Activated CD4-positive, alpha-beta T cell treated with anti-CD3 and anti-CD28 coated beads, Interleukin-2, amount 50 U/mL, for 1 hour (primary cell): Measurements from ENCODE around the gene DPP3.
"Not testable (repeated sequence)": the region's sequence is repeated elsewhere in the genome, so short reads cannot be mapped to it uniquely, and the experiment has no call there.

Source experiments
- DNase-seq: peaks from one replicate; pipeline ENCODE4 v3.0.0-alpha.2; 2020

Gene DPP3

DNA sequence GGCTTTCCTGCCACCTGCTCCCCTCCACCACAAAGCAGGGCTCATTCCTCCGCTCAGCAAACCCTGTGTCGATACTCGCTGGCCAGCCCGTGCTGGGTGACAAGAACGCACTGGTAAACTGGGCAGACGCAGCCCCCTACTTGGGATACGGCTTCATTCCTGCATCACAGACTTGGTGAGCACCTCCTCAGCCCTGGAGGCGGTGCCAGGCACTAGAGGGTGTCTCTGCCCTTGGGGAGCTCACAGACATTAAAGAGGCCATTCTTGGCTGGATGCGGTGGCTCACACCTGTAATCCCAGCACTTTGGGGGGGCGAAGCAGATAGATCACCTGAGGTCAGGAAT is 59.6 kb downstream of the DPP3 start:
- no peak for DNase-seq

DNA sequence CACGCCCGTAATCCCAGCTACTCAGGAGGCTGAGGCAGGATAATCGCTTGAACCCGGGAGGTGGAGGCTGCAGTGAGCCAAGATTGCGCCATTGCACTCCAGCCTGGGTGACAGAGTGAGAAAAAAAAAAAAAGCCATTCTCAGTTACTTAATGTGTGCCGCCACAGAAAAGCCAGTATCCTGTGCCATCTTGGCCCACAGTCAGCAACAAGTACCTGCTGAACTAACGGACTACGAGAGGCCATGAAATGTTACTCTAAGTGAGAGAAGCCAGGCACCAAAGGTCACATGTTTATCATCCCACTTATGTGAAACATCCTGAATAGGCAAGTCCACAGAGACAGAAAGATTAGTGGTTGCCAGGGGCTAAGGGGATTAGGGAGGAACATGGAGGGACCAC is 60.4 kb downstream of the DPP3 start:
- DNase-seq: not testable (repeated sequence)

DNA sequence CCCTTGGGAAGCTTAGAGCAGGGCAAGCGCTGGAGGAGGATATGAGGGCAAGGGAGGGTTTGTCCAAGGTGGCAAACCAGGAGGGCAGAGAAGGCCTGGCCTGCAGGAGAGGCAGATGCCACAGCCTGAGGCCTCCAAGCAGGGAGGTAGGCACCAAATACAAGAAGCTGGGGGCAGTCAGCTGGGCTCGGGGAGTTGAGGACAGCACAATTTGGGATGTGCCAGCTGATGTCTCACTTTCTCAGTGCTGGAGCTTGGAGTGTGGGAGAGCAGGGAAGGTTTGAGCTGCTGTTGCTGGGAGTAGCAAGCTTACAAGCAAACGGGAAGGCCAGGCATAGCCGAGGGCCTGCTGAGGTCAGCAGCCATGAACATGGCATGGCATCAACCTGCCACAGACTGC is 61.7 kb downstream of the DPP3 start:
- DNase-seq: no peak

DNA sequence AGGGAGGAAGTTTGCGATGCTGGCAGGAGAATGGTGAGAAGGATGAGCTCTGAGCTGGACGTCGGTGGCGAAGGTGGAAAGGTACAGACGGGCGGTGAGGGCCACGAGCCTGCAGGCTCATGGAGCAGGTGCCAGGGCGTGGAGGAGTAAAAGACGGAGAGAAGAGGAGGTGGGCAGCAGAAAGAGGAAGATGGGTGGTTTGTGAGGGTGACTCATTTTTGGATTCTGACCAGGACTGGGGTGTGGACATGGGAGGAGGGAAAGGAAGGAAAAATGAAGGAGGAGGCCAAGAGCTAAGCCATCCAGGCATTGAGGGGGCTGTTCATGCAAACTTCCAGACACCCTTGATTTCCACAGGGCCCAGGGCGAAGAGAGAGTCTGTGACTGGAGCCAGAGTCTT is 62.1 kb downstream of the DPP3 start:
- no peak for DNase-seq

DNA sequence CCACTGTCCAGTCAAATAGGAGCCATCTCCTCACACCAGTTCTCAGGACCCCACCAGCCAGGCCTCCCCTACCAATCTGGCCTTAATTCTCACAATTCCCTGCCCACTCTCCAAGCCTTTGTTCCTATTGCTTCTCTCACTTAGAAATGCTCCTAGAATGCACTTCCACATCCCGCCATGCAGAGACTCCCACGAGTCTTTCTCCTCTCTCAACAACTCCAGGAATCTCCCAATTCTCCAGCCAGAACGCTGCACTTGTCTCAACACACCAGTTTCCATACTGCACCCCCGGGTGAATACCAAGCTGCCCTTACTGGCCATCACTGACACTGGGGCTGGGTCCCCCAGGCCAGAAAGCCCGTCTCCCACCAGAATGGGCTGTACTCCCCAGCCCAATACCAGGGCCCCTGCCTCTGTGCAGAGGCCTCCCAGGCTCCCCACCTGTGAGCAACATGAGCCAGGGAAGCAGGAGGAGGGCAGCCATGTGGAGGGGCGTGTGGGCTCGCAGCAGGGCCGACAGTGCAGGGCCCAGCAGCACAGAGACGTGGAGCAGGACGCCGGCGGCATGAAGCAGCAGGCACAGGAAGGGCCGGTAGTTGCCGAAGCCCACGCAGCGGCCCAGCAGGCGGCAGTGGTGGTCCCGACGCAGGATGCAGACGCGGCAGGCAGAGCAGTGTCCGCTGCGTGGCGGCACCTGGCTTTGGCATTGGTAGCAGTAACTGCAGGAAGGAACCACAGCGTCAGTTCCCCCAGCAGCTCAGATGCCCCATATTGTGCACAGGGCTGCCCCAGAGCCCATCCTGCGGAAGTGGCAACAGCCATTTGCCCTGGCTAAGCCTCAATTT is 63.3 kb downstream of the DPP3 start:
- DNase-seq: peak; percentile 51

DNA sequence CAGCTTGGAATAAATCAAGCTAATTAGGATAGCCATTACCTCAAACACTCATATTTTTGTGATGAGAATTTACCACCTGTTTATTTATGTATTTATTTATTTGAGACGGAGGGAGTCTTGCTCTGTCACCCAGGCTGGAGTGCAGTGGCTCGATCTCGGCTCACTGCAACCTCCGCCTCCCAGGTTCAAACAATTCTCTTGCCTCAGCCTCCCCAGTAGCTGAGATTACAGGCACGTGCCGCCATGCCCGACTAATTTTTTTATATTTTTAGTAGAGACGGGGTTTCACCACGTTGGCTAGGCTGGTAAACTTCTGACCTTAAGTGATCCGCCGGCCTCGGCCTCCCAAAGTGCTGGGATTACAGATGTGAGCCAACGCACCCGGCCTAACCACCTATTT is 64.7 kb downstream of the DPP3 start:
- not testable (repeated sequence) for DNase-seq

DNA sequence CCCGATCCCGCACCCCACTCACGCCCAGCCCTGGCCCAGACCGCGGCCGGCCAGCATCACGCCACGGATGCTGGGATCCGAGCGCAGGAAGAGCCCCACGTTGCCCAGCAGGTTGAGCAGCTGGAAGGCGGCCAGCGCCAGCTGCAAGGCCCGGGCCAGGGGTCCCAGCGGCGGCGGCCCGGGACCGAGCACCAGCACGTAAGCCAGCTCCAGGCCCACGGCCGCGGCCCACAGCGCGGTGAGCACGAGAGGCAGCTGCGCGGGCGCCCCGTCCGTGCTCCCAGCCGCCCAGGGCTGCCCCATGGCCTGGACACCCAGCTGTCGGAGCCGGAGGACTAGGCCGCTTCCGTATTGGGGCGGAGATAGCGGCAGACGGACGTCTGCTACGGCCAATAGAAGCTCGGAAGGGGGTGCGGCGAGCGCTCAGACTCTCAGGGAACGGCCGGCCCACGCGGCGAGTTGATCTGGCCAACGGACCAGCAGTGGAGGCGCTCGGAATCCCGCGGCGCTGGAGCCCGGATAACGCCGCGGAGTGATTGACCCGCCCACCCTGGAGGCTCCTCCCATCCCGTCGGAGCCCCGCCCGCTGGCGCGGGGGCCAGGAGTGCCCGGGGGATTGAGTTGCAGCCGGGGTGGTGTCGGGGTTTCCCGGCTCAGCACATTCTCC is 65.6 kb downstream of the DPP3 start, which contains the start of gene ZDHHC24:
Gene ZDHHC24 (minus strand): TSS at position 348 of the 667 bp plus-strand sequence. CDS start 45 bp downstream, at position 303.
- peak; percentile 73 for DNase-seq

DNA sequence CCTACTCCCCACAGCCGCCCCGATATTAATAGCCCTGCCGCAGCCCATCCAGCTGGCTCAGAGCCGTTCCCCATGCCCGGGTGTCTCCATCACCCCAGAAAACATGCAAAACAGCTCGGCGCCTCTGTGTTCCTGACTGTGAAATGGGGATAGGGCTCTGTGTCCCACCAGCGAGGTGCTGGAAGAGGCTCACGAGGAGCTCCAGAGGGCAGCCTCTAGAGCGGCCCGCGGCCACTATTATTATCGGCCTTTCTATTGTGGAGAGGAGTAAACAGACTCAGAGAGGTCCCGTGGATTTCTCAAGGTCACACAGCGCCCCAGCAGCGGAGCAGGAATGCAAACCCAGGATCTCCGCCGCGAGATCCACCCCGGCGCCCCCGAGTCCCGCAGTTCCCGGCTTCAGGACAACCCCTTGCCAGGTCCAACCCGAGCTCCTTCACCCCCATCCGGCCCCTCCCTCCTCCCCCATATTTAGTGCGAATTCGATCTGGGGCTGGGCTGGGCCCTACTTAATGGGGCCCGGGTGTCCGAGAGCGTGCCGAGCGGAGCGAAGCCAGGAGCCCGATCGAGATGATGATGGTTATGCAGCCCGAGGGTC is 66.2 kb downstream of the DPP3 start, which contains the start of gene ACTN3:
Gene ACTN3 (plus strand): TSS at position 536 of the 598 bp plus-strand sequence. CDS start 35 bp downstream, at position 571.
- DNase-seq: no peak

DNA sequence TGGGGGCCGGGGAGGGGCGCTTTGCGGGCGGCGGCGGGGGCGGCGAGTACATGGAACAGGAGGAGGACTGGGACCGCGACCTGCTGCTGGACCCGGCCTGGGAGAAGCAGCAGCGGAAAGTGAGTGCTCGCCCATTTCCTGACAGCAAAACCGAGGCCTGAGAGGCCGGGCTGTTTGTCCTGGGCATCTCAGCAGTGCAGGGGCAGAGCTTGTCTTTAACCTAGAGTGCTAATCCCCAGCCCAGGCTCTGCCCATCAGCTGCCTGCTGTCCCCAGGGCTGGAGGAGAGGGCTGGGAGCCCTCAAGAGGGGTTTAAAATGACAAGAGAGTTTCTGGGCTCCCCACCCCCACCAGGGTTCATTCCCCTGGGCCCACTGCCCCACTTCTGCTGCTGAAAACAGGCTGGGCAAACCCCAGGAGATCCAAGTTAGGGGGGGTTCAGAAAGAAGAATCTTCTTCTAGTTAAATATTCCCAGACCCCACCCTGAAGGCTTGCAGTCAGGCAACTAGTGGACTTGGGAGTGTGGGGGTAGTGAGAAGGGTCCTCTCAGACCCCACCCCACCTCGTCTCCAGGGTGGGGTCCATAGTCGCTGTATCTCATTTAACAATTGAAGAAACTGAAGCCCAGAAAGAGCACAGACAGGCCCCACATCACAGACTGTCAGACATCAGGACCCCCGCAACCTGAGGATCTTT is 66.9 kb downstream of the DPP3 start:
- DNase-seq: no peak

DNA sequence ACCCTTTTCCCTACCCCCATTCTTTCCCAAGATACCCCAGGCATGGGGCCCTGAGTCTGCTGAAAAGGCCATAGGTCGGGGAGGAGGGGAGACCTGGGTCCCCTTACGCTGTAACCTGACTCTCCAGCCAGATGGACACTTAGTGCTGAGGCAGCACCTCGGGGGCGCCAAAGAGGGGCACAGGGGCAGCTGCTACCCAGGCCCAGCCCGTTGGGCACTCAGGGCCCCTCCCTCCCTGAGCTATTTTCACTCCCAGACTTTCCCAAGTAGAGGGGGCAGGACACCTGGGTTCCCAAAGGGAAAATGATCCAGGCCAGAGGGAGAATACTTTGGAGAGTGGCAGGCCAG is 67.4 kb downstream of the DPP3 start:
- DNase-seq: no peak

DNA sequence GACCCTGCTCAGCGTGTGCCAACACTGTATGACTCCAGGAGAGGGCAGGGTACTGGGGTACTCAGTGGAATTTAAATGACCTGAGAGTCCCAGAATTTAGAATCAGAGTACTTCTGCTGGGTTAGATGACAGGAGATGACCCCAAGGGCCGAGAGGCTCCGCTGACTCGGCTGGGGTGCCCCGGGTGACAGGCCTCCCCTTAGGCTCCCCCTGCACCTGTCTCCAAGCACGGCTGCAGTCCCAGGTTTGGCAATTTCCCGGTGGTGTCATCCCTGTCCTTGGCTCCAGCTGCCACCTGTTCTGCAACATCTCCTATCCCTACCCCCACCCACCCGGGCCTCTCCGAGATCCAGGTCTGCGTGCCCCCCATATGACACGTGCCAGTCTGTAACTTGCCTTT is 67.8 kb downstream of the DPP3 start:
- DNase-seq: no peak

DNA sequence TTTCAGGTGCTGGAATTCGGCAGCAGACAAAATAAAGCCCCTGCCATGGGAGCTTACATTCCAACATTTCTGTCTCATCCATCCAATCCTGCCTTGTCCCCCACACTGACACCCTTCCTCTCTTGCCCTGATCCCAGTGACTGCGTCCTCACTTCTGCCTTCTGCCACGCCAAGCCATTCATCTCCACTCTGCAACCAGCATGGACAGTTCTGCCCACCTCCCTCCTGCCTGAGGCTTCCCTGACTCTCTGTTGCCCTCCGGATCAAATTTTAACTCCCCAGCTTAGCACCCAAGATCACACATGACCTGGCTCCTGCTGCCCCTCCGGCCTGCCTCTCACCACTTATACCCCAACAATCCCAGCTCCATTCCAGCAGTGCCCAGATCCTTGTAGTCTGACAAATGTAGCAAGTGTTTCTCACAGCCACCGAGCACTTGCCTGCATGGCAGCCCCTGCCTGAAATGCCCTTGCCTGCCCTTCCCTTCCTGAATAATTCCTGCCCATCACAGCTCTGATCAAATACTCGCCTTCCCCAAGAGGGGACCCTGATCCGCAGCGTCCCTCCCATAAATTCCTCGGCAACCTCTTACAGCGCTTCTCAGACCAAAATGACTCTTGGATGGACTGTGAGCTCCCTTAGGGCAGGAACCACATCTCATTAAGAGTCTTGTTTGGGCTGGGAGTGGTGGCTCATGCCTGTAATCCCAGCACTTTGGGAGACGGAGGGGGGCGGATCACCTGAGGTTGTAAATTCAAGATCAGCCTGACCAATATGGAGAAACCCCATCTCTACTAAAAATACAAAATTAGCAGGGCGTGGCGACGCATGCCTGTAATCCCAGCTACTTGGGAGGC is 68.8 kb downstream of the DPP3 start:
- no peak for DNase-seq

DNA sequence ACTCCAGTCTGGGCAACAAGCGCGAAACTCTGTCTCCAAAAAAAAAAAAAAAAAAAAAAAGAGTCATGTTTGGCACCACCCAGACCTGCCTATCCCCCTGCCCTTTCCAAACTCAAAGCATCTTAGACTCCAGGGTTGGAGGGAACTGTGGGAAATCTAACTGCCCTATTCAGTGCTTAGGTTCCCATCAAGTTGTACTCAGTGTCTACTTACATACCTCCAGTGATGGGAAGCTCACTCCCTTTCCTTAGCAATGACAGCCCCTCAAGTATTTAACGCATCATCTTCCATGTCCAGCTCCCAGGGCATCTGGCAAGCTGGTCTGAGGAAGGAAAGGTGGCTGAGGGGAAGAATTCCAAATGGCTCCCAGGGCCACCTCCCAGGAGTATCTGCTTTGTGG is 69.5 kb downstream of the DPP3 start:
- DNase-seq: no peak

DNA sequence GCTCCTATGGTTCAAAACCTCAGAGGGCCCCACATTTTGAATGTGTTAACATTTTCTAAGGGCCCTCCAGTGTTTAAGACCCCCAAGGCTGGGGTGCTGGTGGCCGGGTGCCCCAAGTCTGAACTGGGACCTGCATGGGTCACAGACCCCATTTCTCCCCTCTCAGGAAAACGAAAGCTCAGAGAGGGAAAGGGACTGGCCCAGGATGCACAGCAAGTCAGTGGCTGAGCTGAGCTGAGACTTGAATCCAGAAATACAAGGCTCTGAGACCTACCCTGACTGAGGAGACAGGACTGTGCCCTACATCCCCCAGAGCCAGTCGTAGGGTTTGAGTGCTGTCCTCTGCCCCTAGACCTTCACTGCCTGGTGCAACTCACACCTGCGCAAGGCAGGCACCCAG is 70.7 kb downstream of the DPP3 start:
- DNase-seq: no peak

DNA sequence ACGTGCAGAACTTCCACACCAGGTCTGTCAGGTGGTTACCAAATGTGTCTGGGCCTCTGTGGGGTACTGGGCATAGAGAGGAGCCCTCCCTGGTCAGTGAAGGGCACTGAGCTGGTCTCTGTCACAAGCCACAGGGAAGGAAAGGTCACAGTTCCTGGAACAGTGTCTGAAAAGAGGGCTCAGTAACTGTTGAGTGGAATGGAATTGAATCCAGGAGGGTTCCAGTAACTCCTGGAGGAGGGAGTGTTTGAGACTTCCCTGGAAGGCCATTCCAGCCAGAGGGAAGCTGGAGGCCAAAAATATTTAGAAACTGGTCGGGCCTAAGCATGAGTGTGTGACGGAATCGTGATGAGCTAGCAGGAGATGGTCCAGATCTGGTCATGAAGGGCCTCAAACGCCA is 74.4 kb downstream of the DPP3 start:
- no peak for DNase-seq

DNA sequence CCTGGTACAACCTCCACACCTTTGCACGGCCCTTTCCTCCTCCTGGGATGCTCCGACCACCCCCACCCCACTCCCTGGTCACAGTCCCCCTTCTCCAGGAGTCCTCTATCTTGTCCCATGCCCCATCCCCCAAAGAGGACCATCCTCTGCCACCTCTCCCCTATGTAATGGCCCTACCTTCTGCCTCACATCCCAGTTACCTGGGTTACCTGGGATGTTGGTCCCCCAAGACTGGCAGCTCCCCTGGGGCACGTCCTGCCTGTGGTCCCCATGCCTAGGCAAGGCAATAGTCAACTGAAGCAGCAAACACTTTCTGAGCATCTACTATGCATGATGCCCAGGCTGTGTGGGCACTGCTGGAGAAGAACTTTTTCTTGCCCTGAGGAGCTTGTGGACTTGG is 75.2 kb downstream of the DPP3 start:
- DNase-seq: no peak

DNA sequence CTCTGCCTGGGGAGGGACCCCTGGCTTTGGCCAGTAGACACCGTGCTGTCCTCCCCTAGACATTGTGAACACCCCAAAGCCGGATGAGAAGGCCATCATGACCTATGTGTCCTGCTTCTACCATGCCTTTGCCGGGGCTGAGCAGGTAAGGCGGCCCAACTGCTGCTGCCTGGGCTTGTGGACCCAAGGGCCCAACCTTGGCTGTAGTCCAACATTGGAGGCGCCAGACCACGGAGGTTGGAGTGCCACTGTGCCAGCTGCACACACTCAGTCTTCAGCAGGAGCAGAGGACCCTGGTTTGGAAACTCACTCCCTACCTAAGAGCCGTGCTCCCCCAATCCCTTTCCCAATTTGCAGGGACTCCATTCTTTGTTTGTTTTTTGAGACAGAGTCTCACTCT is 75.9 kb downstream of the DPP3 start:
- no peak for DNase-seq

DNA sequence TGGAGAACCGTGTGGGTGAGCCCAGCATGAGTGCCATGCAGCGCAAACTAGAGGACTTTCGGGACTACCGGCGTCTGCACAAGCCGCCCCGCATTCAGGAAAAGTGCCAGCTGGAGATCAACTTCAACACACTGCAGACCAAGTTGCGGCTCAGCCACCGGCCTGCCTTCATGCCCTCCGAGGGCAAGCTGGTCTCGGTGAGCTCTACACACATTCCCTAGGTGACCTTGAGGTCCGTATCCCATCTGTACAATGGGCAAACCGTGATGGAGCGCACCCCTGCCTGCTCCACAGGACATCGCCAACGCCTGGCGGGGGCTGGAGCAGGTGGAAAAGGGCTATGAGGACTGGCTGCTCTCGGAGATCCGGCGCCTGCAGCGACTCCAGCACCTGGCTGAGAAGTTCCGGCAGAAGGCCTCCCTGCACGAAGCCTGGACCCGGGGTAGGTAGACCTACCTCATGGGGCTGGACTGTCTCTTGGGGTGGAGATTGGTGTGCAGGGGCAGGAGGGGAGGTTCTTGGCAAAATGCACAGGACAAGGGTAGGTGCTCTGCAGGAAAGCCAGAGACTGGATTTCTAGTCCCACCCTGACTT is 77.6 kb downstream of the DPP3 start:
- no peak for DNase-seq
